Endothelial cell (in vitro differentiated cells): Measurements from ENCODE around the gene MIAT. TPM values are rescaled to one million over a fixed set of nuclear protein-coding genes. Genes with fewer than 3 reads are reported as not detected.

Source experiments
- DNase-seq: peaks from one replicate; pipeline ENCODE4 v3.0.0; 2021; ENCODE audit warnings: low spot score
- H3K27ac Mint-ChIP-seq: one replicate; pipeline ENCODE4 v1.8.0; 2021; ENCODE audit warnings: mixed read lengths, inconsistent platforms; ENCODE audit not compliant: unreplicated experiment
- H3K27me3 Mint-ChIP-seq: one replicate; pipeline ENCODE4 v1.8.0; 2021; ENCODE audit warnings: mild to moderate bottlenecking, moderate library complexity, mixed read lengths, inconsistent platforms; ENCODE audit not compliant: unreplicated experiment
- H3K36me3 Mint-ChIP-seq: one replicate; pipeline ENCODE4 v1.8.0; 2021; ENCODE audit warnings: mild to moderate bottlenecking, low read depth, mixed read lengths, inconsistent platforms; ENCODE audit not compliant: unreplicated experiment
- H3K4me1 Mint-ChIP-seq: one replicate; pipeline ENCODE4 v1.8.0; 2021; ENCODE audit warnings: mild to moderate bottlenecking, mixed read lengths, inconsistent platforms; ENCODE audit not compliant: unreplicated experiment
- H3K4me3 Mint-ChIP-seq: one replicate; pipeline ENCODE4 v1.8.0; 2021; ENCODE audit warnings: mild to moderate bottlenecking, mixed read lengths, inconsistent platforms; ENCODE audit not compliant: unreplicated experiment
- H3K9me3 Mint-ChIP-seq: one replicate; pipeline ENCODE4 v1.8.0; 2021; ENCODE audit warnings: mixed read lengths, inconsistent platforms; ENCODE audit not compliant: unreplicated experiment
- CTCF ChIP-seq: fragments of 200-600 bp; sonication (generic); IDR thresholded peaks from one replicate; pipeline ENCODE4 v1.5.0; 2021; ENCODE audit warnings: antibody characterized with exemption; ENCODE audit not compliant: unreplicated experiment
- total RNA-seq: library from RNA; stranded (reverse); fragmentation: NEBNext Ultra II Directional; extraction: Animal tissue kit (Norgen Biotek cat#: 25700); gene quantifications from one replicate; pipeline ENCODE4 v1.2.1, GENCODE V29; 2021; ENCODE audit not compliant: unreplicated experiment

The MIAT gene
- total RNA-seq, 1 donor from 2014 or later: 1.2 TPM

GRCh38 chr22:26636296-26636695, 21.1 kb upstream of the MIAT start:
- TF ChIP-seq CTCF: no peak
- peaks cover 2% of the 10 kb centered on the region for H3K27me3 Mint-ChIP-seq
- peaks cover 44% of the 10 kb centered on the region for H3K4me1 Mint-ChIP-seq
- no peaks in the 10 kb centered on the region for H3K36me3 Mint-ChIP-seq
- H3K4me3 Mint-ChIP-seq: no peak overlapping the region
- no peaks in the 10 kb centered on the region for H3K9me3 Mint-ChIP-seq
- no peak overlapping the region for H3K27ac Mint-ChIP-seq
- no peak for DNase-seq

- peaks cover 63% of the 10 kb centered on the region for H3K4me1 Mint-ChIP-seq
- peaks cover 8% of the 10 kb centered on the region for H3K36me3 Mint-ChIP-seq
- no peak for TF ChIP-seq CTCF
- no peak overlapping the region for H3K4me3 Mint-ChIP-seq
- H3K9me3 Mint-ChIP-seq: no peaks in the 10 kb centered on the region
- H3K27me3 Mint-ChIP-seq: peaks cover 4% of the 10 kb centered on the region
- peak overlapping the region; percentile 70 for H3K27ac Mint-ChIP-seq
- DNase-seq: peak; percentile 22
Measured at GRCh38 chr22:26642465-26643417, 14.6 kb upstream of the MIAT start.

- H3K36me3 Mint-ChIP-seq: peaks cover 8% of the 10 kb centered on the region
- H3K27ac Mint-ChIP-seq: no peak overlapping the region
- peak overlapping the region; percentile 1 for H3K4me3 Mint-ChIP-seq
- H3K4me1 Mint-ChIP-seq: peaks cover 66% of the 10 kb centered on the region
- TF ChIP-seq CTCF: no peak
- peaks cover 4% of the 10 kb centered on the region for H3K27me3 Mint-ChIP-seq
- no peaks in the 10 kb centered on the region for H3K9me3 Mint-ChIP-seq
- no peak for DNase-seq
Measured at GRCh38 chr22:26643418-26644100, 13.8 kb upstream of the MIAT start.

GRCh38 chr22:26646158-26646557, 11.2 kb upstream of the MIAT start:
- H3K9me3 Mint-ChIP-seq: no peaks in the 10 kb centered on the region
- no peak for DNase-seq
- no peak overlapping the region for H3K4me3 Mint-ChIP-seq
- peaks cover 8% of the 10 kb centered on the region for H3K36me3 Mint-ChIP-seq
- no peak overlapping the region for H3K27ac Mint-ChIP-seq
- H3K4me1 Mint-ChIP-seq: peaks cover 54% of the 10 kb centered on the region
- TF ChIP-seq CTCF: no peak
- H3K27me3 Mint-ChIP-seq: peaks cover 6% of the 10 kb centered on the region
